GM23248 (cell line): ENCODE data around the gene POLR2M. TPM values are rescaled to one million over a fixed set of nuclear protein-coding genes. Genes with fewer than 3 reads are reported as not detected.

Source experiments
- DNase-seq: peaks from one replicate; pipeline ENCODE4 v3.0.0-alpha.2; 2015
- H2AFZ ChIP-seq: fragments of 200-600 bp; sonication (generic); 2 replicates; pipeline ENCODE4 v1.6.1; 2016; ENCODE audit warnings: antibody characterized with exemption
- H3F3A ChIP-seq: fragments of 200-600 bp; sonication (generic); 2 replicates; pipeline ENCODE4 v1.6.1; 2016; ENCODE audit warnings: mild to moderate bottlenecking, antibody characterized with exemption, mixed run types; ENCODE audit not compliant: insufficient read depth
- H3K27ac ChIP-seq: fragments of 200-600 bp; sonication (generic); 2 replicates; pipeline ENCODE4 v1.5.1; 2016; ENCODE audit warnings: mild to moderate bottlenecking
- H3K27me3 ChIP-seq: fragments of 200-600 bp; sonication (generic); replicated peaks from 2 replicates; pipeline ENCODE4 v1.6.1; 2016; ENCODE audit warnings: mild to moderate bottlenecking; ENCODE audit not compliant: insufficient read depth
- H3K36me3 ChIP-seq: fragments of 200-600 bp; sonication (generic); 2 replicates; pipeline ENCODE4 v1.6.1; 2016; ENCODE audit warnings: low read depth, mild to moderate bottlenecking
- H3K4me1 ChIP-seq: fragments of 200-600 bp; sonication (generic); 2 replicates; pipeline ENCODE4 v1.6.1; 2016; ENCODE audit warnings: mild to moderate bottlenecking; ENCODE audit not compliant: insufficient read depth
- H3K4me2 ChIP-seq: fragments of 200-600 bp; sonication (generic); one replicate; pipeline ENCODE4 v1.6.1; 2016; ENCODE audit warnings: mild to moderate bottlenecking; ENCODE audit not compliant: unreplicated experiment
- H3K4me3 ChIP-seq: fragments of 200-600 bp; sonication (generic); 2 replicates; pipeline ENCODE4 v1.5.1; 2016; ENCODE audit warnings: mild to moderate bottlenecking
- H3K79me2 ChIP-seq: fragments of 200-600 bp; sonication (generic); 2 replicates; pipeline ENCODE4 v1.6.1; 2016; ENCODE audit warnings: mild to moderate bottlenecking; ENCODE audit not compliant: insufficient read depth
- H3K9ac ChIP-seq: fragments of 200-600 bp; sonication (generic); 2 replicates; pipeline ENCODE4 v1.6.1; 2016; ENCODE audit warnings: mild to moderate bottlenecking
- H3K9me2 ChIP-seq: fragments of 200-600 bp; sonication (generic); 2 replicates; pipeline ENCODE4 v1.6.1; 2016; ENCODE audit warnings: mixed run types, mild to moderate bottlenecking, moderate library complexity; ENCODE audit not compliant: insufficient read depth
- H3K9me3 ChIP-seq: fragments of 200-600 bp; sonication (generic); one replicate; pipeline ENCODE4 v1.6.1; 2017; ENCODE audit warnings: low read depth
- H4K20me1 ChIP-seq: fragments of 200-600 bp; sonication (generic); 2 replicates; pipeline ENCODE4 v1.6.0; 2016; ENCODE audit not compliant: insufficient read depth
- EZH2 ChIP-seq: fragments of 200-600 bp; sonication (generic); IDR thresholded peaks from 2 replicates; pipeline ENCODE4 v1.6.1; 2018; ENCODE audit warnings: antibody characterized with exemption, mild to moderate bottlenecking; ENCODE audit not compliant: insufficient read depth, poor library complexity, severe bottlenecking
- EZH2phosphoT487 ChIP-seq: fragments of 200-600 bp; sonication (generic); IDR thresholded peaks from 2 replicates; pipeline ENCODE4 v1.6.1; 2018; ENCODE audit warnings: antibody characterized with exemption, moderate library complexity, mild to moderate bottlenecking, low read depth; ENCODE audit not compliant: insufficient read depth
- WGBS, 2 experiments: methylation state at CpG; one replicate each; pipeline ENCODE4 v1.1.6; 2015 to 2017; ENCODE audit warnings: low lambda C conversion rate in 2 of 2, low coverage in 1 of 2; ENCODE audit errors: missing lambda C conversion rate in 2 of 2; 5-methylcytosine and 5-hydroxymethylcytosine counted together
- in situ Hi-C: fragments of 300-500 bp; cut with MboI; formaldehyde crosslinking; loops from 2 replicates; pipeline ENCODE4 v1.15.0; 2020
- polyA plus RNA-seq: library from polyadenylated mRNA; unstranded; fragments of >200 nt; fragmentation: Nextera tagmentation; extraction: Ambion mirVana; gene quantifications from 2 replicates; pipeline ENCODE4 v1.2.1, GENCODE V29; 2016
- total RNA-seq: library from RNA; depleted of rRNA; stranded (reverse); fragments of >200 nt; shearing (Covaris generic); gene quantifications from 2 replicates; pipeline ENCODE4 v1.2.3, GENCODE V29; 2014

The POLR2M gene
- total and polyA plus RNA-seq, 2 experiments from 2014 or later, result 38.6 to 226 TPM

DNA sequence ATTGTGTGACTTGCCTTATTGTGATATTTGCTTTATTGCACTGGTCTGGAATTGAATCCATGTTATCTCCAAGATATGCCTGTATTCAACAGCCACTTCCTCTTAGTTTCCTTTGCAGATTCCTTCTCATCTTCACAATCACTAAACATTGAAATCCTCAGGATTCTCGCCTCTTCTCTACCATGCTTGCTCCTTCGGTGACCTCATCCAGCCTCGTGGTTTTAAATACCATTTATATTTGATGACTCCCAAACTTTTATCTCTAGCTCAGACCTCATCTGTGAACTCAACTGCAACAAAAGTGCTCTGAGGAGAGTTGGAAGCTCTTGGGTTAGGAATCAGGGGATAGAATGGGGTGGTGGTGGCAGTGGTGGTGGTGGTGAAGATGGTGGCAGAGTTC lies 19.9 kb downstream of the POLR2M start:
- peak; percentile 56 for DNase-seq
- no peak for TF ChIP-seq EZH2phosphoT487
- H3K4me3 ChIP-seq, result no peak overlapping the region
- H3K9ac ChIP-seq, result no peak overlapping the region
- in situ Hi-C loops, result no loop called here
- no peak overlapping the region for H3K27ac ChIP-seq
- H3K27me3 ChIP-seq, result no peaks in the 10 kb centered on the region
- 0 out of 2 replicates have a peak, but pooled peaks cover 7% of the 10 kb centered on the region for H3F3A ChIP-seq
- no peaks in the 10 kb centered on the region for H3K9me3 ChIP-seq
- peaks cover 12% of the 10 kb centered on the region for H3K4me1 ChIP-seq
- 75% methylated on average over 3 of the region's 3 CpGs for WGBS, 2 experiments
- H3K36me3 ChIP-seq, result no peaks in the 10 kb centered on the region
- H2AFZ ChIP-seq, result no peak overlapping the region
- no peak overlapping the region for H3K4me2 ChIP-seq
- no peaks in the 10 kb centered on the region for H3K79me2 ChIP-seq
- H4K20me1 ChIP-seq, result no peaks in the 10 kb centered on the region
- no peaks in the 10 kb centered on the region for H3K9me2 ChIP-seq

GRCh38 chr15:57727031-57727430 lies 20.5 kb downstream of the POLR2M start:
- no peak overlapping the region for H3K4me2 ChIP-seq
- no peaks in the 10 kb centered on the region for H4K20me1 ChIP-seq
- H3K79me2 ChIP-seq, result no peaks in the 10 kb centered on the region
- H3K9ac ChIP-seq, result no peak overlapping the region
- peaks cover 12% of the 10 kb centered on the region for H3K4me1 ChIP-seq
- 96 to 98% methylated on average over 6 of the region's 6 CpGs for WGBS, 2 experiments
- DNase-seq, result peak; percentile 32
- H2AFZ ChIP-seq, result no peak overlapping the region
- 0 out of 2 replicates have a peak, but pooled peaks cover 7% of the 10 kb centered on the region for H3F3A ChIP-seq
- no peaks in the 10 kb centered on the region for H3K9me3 ChIP-seq
- in situ Hi-C loops, result no loop called here
- no peaks in the 10 kb centered on the region for H3K9me2 ChIP-seq
- no peak for TF ChIP-seq EZH2phosphoT487
- no peak for TF ChIP-seq EZH2
- no peaks in the 10 kb centered on the region for H3K36me3 ChIP-seq
- H3K27ac ChIP-seq, result no peak overlapping the region
- no peaks in the 10 kb centered on the region for H3K27me3 ChIP-seq
- no peak overlapping the region for H3K4me3 ChIP-seq

DNA sequence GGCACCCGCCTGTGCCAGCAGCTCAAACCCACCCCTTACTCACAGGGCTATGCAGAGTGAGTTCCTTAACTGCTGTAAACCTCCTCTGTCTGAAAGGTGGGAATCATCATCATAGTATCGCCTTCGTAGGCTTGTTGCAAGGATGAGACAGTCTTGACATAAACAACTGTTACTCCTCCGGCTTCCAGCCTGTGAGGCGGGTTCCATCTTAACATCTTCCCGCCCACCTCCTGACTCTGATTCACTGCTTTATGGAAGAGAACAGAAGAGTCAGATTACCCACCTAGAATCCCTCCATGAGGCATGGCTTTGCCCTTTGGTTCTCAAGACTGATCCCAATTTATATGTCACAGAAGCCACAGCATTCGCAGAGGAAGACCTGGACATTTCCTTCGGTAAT lies 21.9 kb downstream of the POLR2M start:
- TF ChIP-seq EZH2 (no peak), EZH2phosphoT487 (no peak)
- WGBS, 2 experiments, result 93 to 95% methylated on average over 8 of the region's 8 CpGs
- in situ Hi-C loops, result no loop called here
- Histone ChIP-seq H3K9me2 (no peaks in the 10 kb centered on the region), H3K79me2 (no peaks in the 10 kb centered on the region), H3K4me2 (no peak overlapping the region), H3K27ac (no peak overlapping the region), H2AFZ (no peak overlapping the region), H3K36me3 (no peaks in the 10 kb centered on the region), H3K9me3 (no peaks in the 10 kb centered on the region), H3K27me3 (no peaks in the 10 kb centered on the region), H3F3A (0 out of 2 replicates have a peak, but pooled peaks cover 7% of the 10 kb centered on the region), H3K9ac (no peak overlapping the region), H3K4me1 (peaks cover 14% of the 10 kb centered on the region), H3K4me3 (no peak overlapping the region), H4K20me1 (no peaks in the 10 kb centered on the region)
- DNase-seq, result peak; percentile 36

GRCh38 chr15:57730876-57731275 lies 24.4 kb downstream of the POLR2M start:
- in situ Hi-C loops, result no loop called here
- WGBS, 2 experiments, result 87 to 91% methylated on average over 5 of the region's 5 CpGs
- TF ChIP-seq EZH2 (no peak), EZH2phosphoT487 (no peak)
- DNase-seq, result no peak
- no peak overlapping the region for H3K27ac ChIP-seq
- no peak overlapping the region for H2AFZ ChIP-seq
- no peaks in the 10 kb centered on the region for H4K20me1 ChIP-seq
- no peak overlapping the region for H3K4me3 ChIP-seq
- H3K27me3 ChIP-seq, result no peaks in the 10 kb centered on the region
- H3K9ac ChIP-seq, result no peak overlapping the region
- no peak overlapping the region for H3K4me2 ChIP-seq
- H3K9me3 ChIP-seq, result no peaks in the 10 kb centered on the region
- no peaks in the 10 kb centered on the region for H3K9me2 ChIP-seq
- H3F3A ChIP-seq, result 0 out of 2 replicates have a peak, but pooled peaks cover 7% of the 10 kb centered on the region
- H3K4me1 ChIP-seq, result peaks cover 14% of the 10 kb centered on the region
- no peaks in the 10 kb centered on the region for H3K79me2 ChIP-seq
- no peaks in the 10 kb centered on the region for H3K36me3 ChIP-seq

- 0 out of 2 replicates have a peak, but pooled peaks cover under 1% of the 10 kb centered on the region for H3F3A ChIP-seq
- H3K79me2 ChIP-seq, result no peaks in the 10 kb centered on the region
- DNase-seq, result no peak
- H3K27ac ChIP-seq, result no peak overlapping the region
- no peaks in the 10 kb centered on the region for H3K9me2 ChIP-seq
- no peak overlapping the region for H3K9ac ChIP-seq
- no peak for TF ChIP-seq EZH2
- no peak for TF ChIP-seq EZH2phosphoT487
- WGBS, 2 experiments, result 79 to 80% methylated on average over 6 of the region's 6 CpGs
- no peaks in the 10 kb centered on the region for H3K9me3 ChIP-seq
- no peaks in the 10 kb centered on the region for H4K20me1 ChIP-seq
- in situ Hi-C loops, result no loop called here
- peaks cover 8% of the 10 kb centered on the region for H3K4me1 ChIP-seq
- H3K27me3 ChIP-seq, result no peaks in the 10 kb centered on the region
- H3K36me3 ChIP-seq, result no peaks in the 10 kb centered on the region
- no peak overlapping the region for H3K4me3 ChIP-seq
- H3K4me2 ChIP-seq, result no peak overlapping the region
- no peak overlapping the region for H2AFZ ChIP-seq
Observed at GRCh38 chr15:57731530-57732103, 25.1 kb downstream of the POLR2M start.
